UCSD-AML1 (cell line): ENCODE results near the gene RFT1.

Source experiments
- DNase-seq: peaks from one replicate; lab custom pipeline; 2025; ENCODE audit not compliant: unreplicated experiment; lab: John Stamatoyannopoulos, UW

RFT1 gene

GRCh38 chr3:53092942-53093341, 37.3 kb downstream of the RFT1 start:
- no peak for DNase-seq

GRCh38 chr3:53092216-53092615, 38.0 kb downstream of the RFT1 start:
- DNase-seq = no peak

DNA sequence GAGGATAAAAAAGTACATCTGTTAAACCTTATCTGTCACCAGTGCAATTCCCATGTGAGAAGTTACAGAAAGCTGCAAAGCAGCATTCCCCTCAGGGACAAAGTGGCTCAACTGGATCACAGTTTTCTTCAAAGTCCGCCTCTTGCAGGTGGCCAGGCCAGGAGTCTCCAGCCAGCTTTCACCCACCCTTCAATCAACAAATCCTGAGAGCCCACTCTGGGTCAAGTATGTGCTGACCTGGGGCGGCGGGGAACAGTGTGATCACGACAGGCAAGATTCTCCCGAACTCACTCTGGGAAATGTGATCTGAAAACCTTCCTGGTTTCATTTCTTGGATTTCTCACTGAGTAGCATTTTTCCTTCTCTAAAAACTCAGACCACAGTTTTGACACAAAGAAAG, 39.2 kb downstream of the RFT1 start:
- no peak for DNase-seq

GRCh38 chr3:53089511-53089910, 40.7 kb downstream of the RFT1 start:
- DNase-seq = no peak

GRCh38 chr3:53085476-53085875, 44.8 kb downstream of the RFT1 start:
- no peak for DNase-seq

DNA sequence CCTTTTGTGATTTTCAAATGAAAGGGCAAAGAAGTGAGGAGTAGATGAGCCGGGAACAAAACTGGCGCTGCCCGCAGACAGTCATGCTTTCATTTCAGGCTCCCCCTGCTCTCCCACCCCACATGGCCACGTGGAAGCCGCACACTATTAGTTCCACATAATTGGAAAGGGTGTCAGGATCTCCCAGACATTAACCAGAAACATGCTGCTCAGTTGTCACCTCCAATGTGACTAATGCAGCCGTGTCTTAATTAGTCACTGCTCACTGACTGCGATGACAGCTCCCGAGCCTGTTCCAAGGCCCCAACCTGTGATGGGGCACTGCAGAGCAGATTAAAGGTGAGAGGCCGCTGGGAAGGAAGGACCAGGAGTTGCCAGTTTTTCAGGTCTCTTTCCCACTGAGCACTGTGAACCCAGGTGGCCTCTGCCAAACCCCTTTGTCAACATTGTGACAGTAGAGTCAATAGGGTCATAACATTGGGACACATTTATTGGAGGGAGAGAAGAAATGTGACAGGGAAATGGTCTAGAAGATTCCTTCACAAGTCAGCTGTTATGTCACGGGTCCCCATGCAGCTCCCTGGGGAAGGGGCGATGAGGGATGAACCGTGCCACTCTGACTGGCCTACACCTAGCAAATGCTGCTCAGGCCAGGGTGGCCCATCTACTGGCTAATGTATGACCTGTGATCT, 45.8 kb downstream of the RFT1 start:
- DNase-seq = no peak

- DNase-seq = no peak
Measured at GRCh38 chr3:53083949-53084309, 46.3 kb downstream of the RFT1 start.

GRCh38 chr3:53083521-53083920, 46.7 kb downstream of the RFT1 start:
- no peak for DNase-seq

DNA sequence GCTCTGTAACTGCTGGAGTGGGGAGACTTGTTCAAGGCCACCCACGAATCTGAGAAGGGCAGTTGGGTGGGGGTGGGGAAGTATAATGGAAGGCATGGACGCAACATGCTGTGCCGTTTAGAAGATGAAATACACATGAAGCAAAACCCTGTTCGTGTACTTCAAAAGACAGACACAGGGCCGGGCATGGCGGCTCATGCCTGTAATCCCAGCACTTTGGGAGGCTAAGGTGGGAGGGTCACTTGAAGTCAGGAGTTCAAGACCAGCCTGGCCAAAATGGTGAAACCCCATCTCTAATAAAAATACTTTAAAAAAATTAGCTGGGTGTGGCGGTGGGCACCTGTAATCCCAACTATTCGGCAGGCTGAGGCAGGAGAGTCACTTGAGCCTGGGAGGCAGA, 47.5 kb downstream of the RFT1 start:
- DNase-seq = no peak

DNA sequence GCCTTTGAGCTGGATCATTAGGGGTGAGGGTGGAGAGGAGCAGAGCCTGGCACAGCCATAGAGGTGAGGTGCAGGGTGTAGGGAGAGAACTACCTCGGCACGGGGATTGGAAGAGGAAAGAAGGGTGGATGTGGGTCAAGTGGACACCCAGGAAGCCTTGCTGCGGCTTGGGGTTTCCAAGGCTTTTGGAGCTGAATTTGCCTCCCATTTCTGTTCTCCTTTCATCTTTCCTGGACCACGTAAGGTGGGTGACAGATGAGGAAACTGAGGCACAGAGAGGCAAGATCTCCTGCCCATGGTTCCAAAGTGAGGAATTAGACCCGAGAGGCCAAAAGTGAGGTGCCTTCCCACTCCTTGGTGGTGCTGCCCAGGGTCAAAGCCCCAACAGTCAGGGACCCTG, 48.9 kb downstream of the RFT1 start:
- DNase-seq = no peak

DNA sequence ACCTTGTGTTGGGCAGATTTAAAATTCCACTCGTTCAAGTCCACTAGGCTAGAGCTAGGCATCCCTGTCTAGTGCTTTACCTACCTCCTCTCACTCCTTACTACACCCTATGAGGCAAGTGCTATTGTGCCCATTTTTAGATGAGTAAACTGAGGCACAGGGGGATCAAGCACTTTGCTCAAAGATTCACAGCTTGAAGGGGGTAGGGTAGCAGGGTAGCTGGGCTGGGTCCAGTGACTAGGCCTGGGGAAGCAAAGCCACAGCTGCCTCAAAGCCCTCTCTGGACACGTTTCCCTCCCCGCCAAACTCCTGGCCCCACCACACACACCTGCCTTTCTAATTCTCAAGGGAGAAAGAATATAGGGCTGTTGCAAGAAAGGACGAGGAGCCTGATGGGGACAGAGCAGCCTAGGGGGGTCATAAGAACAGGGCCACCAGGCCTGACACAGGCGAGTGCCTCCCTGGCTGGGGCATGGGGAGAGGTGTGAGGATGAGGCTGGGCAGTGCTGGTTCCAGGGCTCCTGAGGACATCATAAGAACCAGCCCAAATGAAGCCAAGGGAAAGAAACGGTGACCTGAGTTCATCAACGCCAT, 49.5 kb downstream of the RFT1 start:
- no peak for DNase-seq

DNA sequence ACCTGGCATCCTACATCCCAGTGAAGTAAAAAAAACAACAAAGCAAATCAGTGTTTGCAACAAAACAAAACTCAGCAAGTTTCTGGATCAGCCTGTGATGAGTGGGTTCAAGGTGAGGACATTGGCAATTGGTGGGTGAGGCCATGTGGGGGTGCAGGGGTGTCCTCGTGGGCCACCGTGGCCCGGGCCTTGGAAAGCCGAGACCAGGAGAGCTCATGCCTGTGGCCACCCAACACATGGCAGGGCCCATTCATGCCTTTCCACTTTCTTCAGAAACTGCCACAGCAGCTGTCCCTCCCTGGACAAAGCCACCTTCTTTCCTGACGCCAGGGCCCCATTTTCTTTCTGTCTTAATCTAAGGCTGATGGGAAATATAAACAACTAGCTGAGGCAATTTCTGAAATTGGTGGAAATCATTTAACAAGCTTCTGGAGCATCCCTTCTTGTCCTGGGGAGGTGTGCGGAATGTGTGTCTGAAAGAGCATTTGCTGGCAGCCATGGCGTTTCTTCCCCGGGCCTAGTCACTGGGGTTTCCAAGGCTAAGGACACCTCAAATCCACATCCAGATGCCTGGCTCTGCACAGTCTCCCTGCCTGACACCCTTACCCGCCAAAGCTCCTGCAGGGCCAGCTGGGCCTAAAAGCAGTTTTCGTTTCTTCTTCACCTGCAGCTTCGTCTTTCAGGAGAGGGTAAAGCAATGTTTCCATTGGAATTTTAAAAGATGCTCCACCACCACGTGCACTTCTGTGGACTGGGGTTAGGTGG, 50.3 kb downstream of the RFT1 start:
- no peak for DNase-seq

DNA sequence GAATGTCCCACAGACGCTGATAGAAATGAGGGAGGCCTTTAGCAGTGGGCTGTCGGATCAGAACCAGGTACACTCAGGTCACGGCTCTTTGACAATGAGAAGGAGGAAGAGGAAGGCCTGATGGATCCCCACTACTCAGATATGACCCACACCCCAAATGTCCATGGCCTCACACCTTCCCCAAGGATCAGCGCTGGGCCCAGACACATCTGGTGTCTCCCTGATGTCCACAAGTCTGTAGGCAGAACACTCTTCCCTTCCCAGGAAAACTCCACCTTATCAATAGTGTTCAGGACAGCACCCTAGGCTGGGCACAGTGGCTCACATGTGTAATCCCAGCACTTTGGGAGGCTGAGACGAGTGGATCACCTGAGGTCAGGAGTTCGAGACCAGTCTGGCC, 51.1 kb downstream of the RFT1 start:
- DNase-seq = no peak

DNA sequence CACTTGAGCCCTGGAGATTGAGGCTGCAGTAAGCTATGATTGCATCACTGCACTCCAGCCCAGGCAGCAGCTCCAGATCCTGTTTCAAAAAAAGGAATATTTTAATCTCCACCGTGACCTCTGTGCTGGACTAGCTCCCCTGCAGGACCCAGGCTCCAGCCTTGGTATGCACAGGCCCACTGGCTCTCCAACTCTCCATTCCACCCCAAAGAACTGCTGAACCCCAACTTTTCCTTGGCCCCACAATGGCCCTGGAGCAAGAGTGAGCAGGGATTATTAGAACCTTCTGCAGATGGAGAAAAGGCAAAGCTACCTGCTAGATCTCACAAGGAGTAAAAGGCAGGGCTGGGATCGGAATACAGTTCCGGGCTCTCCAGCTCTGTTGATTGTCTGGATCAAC, 51.6 kb downstream of the RFT1 start:
- DNase-seq = no peak

DNA sequence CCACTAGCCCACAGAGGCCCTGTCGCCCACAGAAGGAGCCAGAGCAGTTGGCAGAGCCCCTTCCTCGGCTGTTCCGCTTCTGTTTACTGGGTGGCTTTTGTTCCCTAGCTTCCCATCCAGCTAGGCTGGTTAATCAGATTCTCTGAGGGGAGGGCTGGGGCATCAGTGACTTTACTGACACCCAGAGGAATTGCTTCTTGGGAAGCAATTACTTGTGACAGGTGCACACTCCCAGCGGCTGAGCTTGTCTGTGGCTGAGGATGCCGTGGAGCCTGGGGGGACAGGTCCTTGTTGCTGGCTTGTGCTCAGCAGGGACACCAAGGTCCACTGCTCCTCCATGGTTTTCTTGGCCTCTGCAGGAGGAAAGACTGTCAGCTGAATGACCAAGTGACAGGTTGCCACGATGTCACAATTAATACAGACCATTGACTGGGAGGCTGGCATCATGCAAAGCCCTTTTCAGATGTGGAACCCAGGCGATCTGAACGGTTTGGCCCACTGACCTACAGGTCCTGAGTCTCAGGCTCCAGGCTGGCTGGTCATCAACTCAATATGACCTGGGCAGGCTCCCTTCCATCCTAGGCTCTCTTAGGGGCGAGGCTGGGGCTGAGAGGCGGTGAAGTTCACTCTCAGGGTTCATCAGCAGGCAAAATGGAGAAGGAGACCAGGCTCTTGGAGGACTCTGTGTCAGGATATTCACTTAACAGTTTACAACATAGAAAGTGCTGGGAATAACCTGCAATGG, 52.6 kb downstream of the RFT1 start:
- no peak for DNase-seq

- DNase-seq = no peak
Measured at GRCh38 chr3:53075743-53076140, 54.5 kb downstream of the RFT1 start.

DNA sequence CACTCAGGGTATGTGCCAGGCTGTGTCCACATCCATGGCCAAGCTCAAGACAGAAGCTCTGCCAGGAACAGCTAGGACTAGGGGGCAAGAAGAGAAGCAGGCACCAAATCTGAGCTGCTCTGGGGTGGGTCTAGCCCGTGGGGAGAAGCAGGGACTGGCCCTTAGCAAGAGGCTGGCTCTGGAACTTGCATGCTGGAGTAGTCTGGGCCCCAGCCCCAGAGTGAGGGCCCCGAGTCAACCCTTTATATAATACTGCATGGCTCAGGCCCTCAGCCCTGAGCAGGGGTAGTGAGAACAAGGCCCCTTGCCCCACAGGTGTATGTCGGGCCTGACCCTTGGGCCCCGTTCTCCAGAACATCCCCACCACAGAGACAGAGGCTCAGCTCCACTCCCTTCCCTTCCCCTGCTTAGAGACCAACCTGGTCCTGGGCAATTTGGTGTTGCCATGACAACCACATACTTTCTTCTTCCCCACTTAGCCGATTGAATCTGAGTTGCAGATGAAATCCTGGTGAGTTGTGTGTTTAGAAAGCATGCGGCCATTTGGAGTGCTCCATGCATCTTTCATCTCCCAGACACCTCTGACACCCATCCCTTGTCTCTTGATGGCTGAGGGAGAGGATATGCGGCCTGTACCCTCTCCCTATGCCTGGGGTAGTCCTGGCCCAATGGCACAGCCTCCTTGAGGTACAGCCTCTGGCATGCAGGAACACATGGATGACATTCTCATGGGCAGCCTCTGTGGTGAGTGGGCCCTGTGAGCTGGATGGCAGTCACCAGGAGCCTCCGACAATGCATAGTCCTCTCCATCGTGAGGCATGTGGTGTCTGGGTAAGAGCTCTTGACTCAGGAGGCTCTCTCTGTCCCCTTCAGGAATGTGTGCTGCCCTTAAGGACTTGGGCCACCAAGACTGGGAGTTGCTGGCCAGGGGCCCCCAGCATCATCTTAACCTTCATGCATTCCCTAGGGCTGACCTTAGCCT, 55.2 kb downstream of the RFT1 start:
- DNase-seq = no peak

- DNase-seq = no peak
Measured at GRCh38 chr3:53074366-53074696, 55.9 kb downstream of the RFT1 start.

DNA sequence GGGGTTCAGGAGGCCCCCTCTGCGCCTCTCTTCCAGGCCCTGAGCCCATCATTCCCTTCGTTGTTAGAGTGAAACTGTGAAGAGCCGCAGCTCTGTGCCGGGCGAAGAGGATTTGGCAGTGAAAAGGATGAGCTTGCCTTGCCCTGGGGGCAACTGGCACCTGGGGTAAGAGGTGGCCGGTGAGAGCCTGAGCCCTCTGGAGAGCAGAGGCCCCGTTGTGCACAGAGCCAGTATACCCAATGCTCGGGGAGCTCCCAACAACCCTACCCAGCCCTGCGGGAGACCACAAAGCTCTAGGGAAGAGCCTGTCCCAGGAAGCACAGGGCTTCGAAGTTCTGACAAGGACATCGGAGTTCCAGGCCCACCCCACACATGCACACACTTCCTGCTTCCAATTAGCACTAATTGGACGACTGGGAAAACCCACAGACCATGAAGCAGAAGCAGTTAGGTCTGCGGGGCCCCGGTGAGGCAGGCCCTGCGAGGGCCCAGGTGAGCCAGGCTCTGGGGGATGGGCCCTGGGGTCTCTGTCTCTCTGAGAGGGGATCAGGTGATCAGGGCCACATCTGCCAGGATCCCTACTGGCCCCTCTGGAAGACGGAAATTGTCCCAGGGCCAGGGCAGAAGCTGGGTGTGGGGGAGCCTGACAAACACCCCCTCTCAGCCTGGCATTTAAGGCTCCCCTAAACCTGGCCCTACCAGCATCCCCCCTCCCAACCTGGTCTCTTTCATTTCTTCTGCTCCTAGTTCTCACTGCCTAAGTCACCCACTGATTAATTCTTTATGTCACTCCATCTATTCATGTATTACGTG, 56.5 kb downstream of the RFT1 start:
- no peak for DNase-seq
